GM21737 (cell line): ENCODE measurements around the gene CARS1.

Source experiments
- ATAC-seq: cut with Tn5 transposase; IDR thresholded peaks from one replicate; pipeline ENCODE4 v1.9.1; 2021; ENCODE audit warnings: mild to moderate bottlenecking, moderate library complexity; ENCODE audit not compliant: unreplicated experiment

Gene CARS1

DNA sequence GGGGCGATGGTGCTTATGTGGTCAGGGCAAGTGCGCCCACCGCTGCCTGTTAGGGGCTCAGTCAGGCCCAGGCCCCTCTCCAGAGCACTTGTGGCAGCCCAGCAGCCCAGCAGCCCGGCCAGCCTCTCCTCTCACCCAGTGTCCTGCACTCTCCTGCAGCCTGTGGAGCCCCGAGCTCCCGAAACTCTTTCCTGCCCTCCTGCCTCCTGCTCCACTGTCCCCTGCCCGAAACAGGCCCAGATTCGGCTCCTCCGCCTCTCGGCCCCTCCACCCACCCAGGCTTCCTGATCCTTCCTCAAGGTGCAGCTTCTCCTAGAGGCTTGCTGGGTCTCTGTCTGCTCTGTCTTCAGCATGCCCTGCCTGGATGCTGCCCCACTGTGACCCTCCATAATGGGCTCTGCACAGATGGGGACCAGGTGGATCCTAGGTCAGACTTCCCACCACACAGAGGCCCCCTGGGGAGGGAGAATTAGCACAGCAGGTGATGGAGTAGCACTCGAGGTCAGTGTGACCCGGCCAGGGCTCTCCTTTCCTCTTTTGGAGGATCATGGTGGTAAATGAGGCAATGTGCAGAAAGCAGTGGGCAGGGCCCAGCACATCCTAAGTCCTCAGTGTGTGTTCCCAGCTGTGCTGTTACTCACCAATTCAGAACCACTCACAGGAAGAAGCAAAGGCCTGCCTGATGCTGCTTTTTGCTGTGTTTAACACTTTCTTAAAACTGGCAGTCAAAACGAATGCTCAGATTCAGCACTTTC lies 46.5 kb downstream of the CARS1 start:
- no peak for ATAC-seq

- ATAC-seq: no peak
These were observed 47.2 kb downstream of the CARS1 start for GRCh38 chr11:3010004-3010403.

- ATAC-seq: no peak
These were observed 47.7 kb downstream of the CARS1 start for GRCh38 chr11:3009481-3009880.

GRCh38 chr11:3008746-3009336 lies 48.4 kb downstream of the CARS1 start:
- ATAC-seq: no peak

- ATAC-seq: no peak
These were observed 49.7 kb downstream of the CARS1 start for GRCh38 chr11:3007404-3008010.

- no peak for ATAC-seq
These were observed 50.5 kb downstream of the CARS1 start for GRCh38 chr11:3006505-3007260.

GRCh38 chr11:3004481-3004880 lies 52.7 kb downstream of the CARS1 start:
- no peak for ATAC-seq

GRCh38 chr11:3003396-3004231 lies 53.6 kb downstream of the CARS1 start:
- ATAC-seq: no peak

- no peak for ATAC-seq
These were observed 54.4 kb downstream of the CARS1 start for GRCh38 chr11:3002871-3003270.

- ATAC-seq: no peak
These were observed 54.8 kb downstream of the CARS1 start for GRCh38 chr11:3002351-3002861.

- ATAC-seq: no peak
These were observed 55.7 kb downstream of the CARS1 start for GRCh38 chr11:3001496-3001895.

DNA sequence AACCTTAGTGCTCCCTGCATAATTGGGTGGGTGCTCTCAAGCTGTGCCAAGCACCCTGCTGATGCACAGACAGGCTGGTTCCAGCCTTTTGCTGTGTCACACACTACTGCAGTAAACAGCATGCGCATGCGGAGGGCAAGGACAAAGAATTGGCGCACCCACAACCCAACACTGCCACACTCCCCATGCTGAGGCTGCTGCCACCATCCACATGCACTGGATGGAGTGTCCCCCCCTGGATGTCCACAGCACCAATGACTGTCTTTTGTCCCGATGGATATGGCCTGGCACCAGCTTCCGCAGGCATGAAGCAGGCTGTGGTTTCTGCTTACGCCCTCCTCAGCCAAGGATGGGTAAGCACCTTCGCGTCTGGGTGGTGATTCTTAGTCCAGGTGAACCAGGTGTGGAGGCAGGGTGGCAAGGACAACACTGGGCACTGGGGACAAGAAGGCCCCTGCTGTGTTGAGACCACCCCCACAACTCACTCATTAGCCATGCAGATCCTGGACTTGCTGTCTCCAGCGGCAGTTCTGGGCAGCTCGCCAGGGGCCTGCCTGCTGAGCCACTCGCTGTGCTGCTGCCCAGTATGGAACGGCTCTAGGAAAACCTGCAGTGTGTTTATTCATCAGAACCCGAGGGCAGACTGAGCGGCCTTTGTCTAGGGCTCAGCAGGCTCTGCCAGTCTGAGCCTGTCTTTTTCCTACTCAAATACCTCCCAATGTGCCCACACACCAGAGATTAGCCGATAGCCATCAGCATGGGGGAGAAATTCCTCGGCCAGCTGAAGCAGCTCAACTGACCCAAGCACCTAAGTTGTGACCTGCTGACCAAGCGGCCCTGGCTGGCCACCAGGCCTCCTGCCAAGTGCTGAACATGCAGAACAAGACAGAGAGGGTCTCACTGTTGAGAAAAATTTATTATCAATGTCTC lies 56.9 kb downstream of the CARS1 start:
- ATAC-seq: no peak

DNA sequence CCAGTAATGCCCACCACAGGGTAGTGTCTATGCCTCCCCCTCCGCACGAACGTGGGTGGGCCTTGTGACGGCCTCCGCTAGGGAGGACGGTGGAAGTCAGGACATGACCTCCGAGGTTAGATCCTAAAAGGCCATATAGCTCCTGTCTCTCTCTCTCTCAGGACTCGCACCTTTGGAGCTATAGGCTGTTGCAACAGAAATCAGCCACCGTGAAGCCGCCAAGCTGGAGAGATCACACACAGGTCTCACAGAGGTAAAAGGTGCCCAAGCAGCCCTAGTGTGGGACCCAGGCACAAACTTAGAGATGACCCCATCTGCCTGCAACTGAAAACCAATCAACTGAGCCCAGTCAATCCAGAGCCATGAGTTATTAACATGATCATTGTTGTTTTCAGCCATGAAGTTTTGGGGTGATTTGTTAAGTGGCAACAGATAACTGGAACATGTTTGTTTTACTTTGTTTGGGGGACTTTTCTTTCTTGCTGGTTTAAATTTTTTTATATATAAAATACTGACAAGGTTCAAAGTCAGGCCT lies 57.7 kb downstream of the CARS1 start:
- ATAC-seq: no peak

DNA sequence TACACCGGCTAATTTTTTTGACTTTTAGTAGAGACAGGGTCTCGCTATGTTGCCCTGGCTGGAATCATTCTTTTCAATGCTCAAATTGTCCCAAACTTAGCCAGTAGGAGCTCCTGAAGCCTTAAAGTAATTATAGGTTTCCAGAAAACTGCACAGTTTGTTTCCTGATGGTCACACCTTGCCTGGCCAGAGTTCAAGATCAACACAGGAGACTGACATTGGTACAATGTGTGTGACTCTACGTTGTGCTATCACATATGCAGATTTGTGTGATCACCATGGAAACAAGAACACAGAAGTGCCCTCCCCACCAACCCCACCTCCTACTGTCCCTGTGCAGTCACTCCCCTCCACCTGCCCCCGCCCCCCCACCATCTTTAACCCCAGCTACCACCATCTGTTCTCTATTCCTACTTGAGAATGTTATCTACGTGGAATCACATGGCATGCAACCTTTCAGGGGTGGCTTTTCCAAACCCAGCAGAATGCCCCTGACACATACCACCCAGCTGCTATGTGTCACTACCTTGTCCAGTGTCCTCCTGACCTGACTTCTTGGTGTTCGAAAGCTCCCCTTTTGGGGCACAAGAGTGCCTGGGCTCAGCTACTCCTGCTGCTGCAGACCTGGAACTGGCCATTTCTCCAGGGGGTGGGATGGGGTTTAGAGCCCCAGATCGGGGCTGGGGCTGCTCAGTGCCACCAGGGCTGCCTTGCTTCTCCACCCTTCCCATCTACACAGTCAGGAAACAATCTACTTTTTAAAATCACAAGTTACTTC lies 59.0 kb downstream of the CARS1 start:
- no peak for ATAC-seq

DNA sequence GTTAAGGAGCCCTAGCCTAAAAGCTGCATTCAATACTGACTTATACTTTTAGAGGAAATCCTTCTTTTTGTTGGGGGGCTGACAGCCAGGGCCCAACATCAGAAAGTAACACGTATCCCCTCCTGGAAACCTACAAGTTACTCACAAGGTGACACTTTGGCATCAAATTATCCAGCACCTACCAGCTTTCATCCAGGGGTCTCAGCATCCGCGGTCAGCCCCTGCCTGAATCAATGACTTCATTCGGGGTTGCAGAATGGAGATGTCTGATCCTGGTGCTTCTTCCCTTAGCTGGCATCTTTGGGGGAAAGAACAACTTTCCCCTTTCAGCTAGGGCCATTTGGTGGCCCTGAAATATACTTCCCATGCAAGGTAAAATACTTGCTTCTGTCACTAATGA lies 59.8 kb downstream of the CARS1 start:
- no peak for ATAC-seq

- ATAC-seq: no peak
These were observed 60.2 kb downstream of the CARS1 start for GRCh38 chr11:2996976-2997375.

DNA sequence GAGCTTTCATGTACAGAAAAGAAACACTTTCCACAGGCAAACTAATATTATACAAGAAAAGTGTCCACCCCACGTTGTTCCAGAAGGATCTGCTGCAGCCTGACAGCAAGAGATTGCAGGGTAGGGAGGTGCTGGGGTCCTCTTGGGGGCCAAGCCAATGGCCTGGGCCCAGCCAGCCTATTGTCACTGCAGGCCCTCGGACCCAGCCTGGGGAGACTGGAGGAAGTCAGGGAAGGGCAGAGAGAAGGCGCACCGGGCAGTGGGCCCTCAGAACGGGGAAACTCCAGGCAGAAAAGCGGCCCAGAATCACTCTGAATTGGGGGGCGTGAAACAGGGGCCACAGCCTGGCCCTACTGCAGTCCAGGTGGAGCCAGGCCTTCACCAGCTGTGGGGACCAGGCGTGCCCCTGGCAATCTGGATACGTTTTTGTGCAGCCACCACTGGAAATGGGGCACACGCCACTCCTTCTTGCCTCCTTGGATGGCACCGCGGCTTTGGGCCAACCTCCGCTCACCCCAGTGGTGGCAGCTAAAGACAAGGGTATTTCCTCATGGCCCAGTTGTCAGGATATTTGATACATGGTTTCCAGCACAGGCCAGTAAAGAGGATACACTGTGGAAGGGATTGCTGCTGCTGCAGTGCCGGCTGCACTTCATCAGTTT lies 61.2 kb downstream of the CARS1 start:
- no peak for ATAC-seq

- no peak for ATAC-seq
These were observed 62.1 kb downstream of the CARS1 start for GRCh38 chr11:2995031-2995561.
